ENCODE results near the gene KRTAP5-6.
"Not testable (repeated sequence)": the region's sequence is repeated elsewhere in the genome, so short reads cannot be mapped to it uniquely, and the experiment has no call there.

KRTAP5-6 gene

GRCh38 chr11:1661454-1662269 lies 35.3 kb upstream of the KRTAP5-6 start:
- not testable (repeated sequence) for DNase-seq (ENCODE audit: low read depth)

GRCh38 chr11:1662699-1663283 lies 34.2 kb upstream of the KRTAP5-6 start:
- not testable (repeated sequence) for DNase-seq (ENCODE audit: low read depth)

GRCh38 chr11:1665313-1665712 lies 31.7 kb upstream of the KRTAP5-6 start:
- no peak for DNase-seq (ENCODE audit: low read depth)

GRCh38 chr11:1667121-1667850 lies 29.7 kb upstream of the KRTAP5-6 start:
- DNase-seq (ENCODE audit: low read depth), result no peak

- no peak for DNase-seq (ENCODE audit: low read depth)
Observed at GRCh38 chr11:1667906-1668305, 29.1 kb upstream of the KRTAP5-6 start.

GRCh38 chr11:1668911-1669473 lies 28.0 kb upstream of the KRTAP5-6 start:
- no peak for DNase-seq (ENCODE audit: low read depth)

- no peak for DNase-seq (ENCODE audit: low read depth)
Observed at GRCh38 chr11:1669546-1670218, 27.3 kb upstream of the KRTAP5-6 start.

- DNase-seq (ENCODE audit: low read depth), result not testable (repeated sequence)
Observed at GRCh38 chr11:1670457-1670856, 26.5 kb upstream of the KRTAP5-6 start.

- DNase-seq (ENCODE audit: low read depth), result no peak
Observed at GRCh38 chr11:1670905-1671371, 26.1 kb upstream of the KRTAP5-6 start.

- DNase-seq (ENCODE audit: low read depth), result no peak
Observed at GRCh38 chr11:1671658-1672057, 25.3 kb upstream of the KRTAP5-6 start.

GRCh38 chr11:1672613-1673350 lies 24.2 kb upstream of the KRTAP5-6 start:
- no peak for DNase-seq (ENCODE audit: low read depth)

- DNase-seq (ENCODE audit: low read depth), result no peak
Observed at GRCh38 chr11:1673446-1674172, 23.4 kb upstream of the KRTAP5-6 start.

- DNase-seq (ENCODE audit: low read depth), result no peak
Observed at GRCh38 chr11:1674173-1675131, 22.5 kb upstream of the KRTAP5-6 start.

- DNase-seq (ENCODE audit: low read depth), result no peak
Observed at GRCh38 chr11:1675536-1676228, 21.3 kb upstream of the KRTAP5-6 start.

GRCh38 chr11:1676229-1676740 lies 20.7 kb upstream of the KRTAP5-6 start:
- no peak for DNase-seq (ENCODE audit: low read depth)

- DNase-seq (ENCODE audit: low read depth), result no peak
Observed at GRCh38 chr11:1679881-1680280, 17.1 kb upstream of the KRTAP5-6 start.

GRCh38 chr11:1682225-1682905 lies 14.6 kb upstream of the KRTAP5-6 start:
- DNase-seq (ENCODE audit: low read depth), result no peak

GRCh38 chr11:1683216-1683615 lies 13.8 kb upstream of the KRTAP5-6 start:
- not testable (repeated sequence) for DNase-seq (ENCODE audit: low read depth)
